Neural cell (in vitro differentiated cells): Measurements from ENCODE around the gene ARPC4.

Source experiments
- CTCF ChIP-seq: fragments of 450-650 bp; IDR thresholded peaks from 2 replicates; pipeline ENCODE4 v1.5.1; 2014; ENCODE audit warnings: antibody characterized with exemption, mild to moderate bottlenecking, moderate library complexity; ENCODE audit not compliant: poor library complexity, severe bottlenecking
- EP300 ChIP-seq: fragments of 450-650 bp; conservative IDR thresholded peaks from 2 replicates; pipeline ENCODE4 v1.6.1; 2014; ENCODE audit warnings: antibody characterized with exemption, mild to moderate bottlenecking, moderate library complexity; ENCODE audit not compliant: poor library complexity, severe bottlenecking
- EZH2 ChIP-seq: fragments of 200-600, 300-800 bp; shearing (Covaris generic), sonication (generic); IDR thresholded peaks from 2 replicates; pipeline ENCODE4 v1.6.1; 2014; ENCODE audit warnings: antibody characterized with exemption, low read length, borderline replicate concordance, mild to moderate bottlenecking; ENCODE audit not compliant: insufficient read depth, poor library complexity, severe bottlenecking
- POLR2AphosphoS5 ChIP-seq: IDR thresholded peaks from 2 replicates; pipeline ENCODE4 v1.6.1; 2012
- RAD21 ChIP-seq: fragments of 450-650 bp; conservative IDR thresholded peaks from 2 replicates; pipeline ENCODE4 v1.6.1; 2014; ENCODE audit warnings: antibody characterized with exemption, mild to moderate bottlenecking, moderate library complexity
- TF ChIP-seq, protein P1 (sequence below): IDR thresholded peaks from 2 replicates; pipeline ENCODE4 v1.6.1; 2012; ENCODE audit warnings: borderline replicate concordance

- TF ChIP-seq EZH2 (no peak), POLR2AphosphoS5 (no peak), CTCF (no peak), RAD21 (no peak), EP300 (no peak)
- TF ChIP-seq, protein P1, sequence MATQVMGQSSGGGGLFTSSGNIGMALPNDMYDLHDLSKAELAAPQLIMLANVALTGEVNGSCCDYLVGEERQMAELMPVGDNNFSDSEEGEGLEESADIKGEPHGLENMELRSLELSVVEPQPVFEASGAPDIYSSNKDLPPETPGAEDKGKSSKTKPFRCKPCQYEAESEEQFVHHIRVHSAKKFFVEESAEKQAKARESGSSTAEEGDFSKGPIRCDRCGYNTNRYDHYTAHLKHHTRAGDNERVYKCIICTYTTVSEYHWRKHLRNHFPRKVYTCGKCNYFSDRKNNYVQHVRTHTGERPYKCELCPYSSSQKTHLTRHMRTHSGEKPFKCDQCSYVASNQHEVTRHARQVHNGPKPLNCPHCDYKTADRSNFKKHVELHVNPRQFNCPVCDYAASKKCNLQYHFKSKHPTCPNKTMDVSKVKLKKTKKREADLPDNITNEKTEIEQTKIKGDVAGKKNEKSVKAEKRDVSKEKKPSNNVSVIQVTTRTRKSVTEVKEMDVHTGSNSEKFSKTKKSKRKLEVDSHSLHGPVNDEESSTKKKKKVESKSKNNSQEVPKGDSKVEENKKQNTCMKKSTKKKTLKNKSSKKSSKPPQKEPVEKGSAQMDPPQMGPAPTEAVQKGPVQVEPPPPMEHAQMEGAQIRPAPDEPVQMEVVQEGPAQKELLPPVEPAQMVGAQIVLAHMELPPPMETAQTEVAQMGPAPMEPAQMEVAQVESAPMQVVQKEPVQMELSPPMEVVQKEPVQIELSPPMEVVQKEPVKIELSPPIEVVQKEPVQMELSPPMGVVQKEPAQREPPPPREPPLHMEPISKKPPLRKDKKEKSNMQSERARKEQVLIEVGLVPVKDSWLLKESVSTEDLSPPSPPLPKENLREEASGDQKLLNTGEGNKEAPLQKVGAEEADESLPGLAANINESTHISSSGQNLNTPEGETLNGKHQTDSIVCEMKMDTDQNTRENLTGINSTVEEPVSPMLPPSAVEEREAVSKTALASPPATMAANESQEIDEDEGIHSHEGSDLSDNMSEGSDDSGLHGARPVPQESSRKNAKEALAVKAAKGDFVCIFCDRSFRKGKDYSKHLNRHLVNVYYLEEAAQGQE = no peak
Observed at GRCh38 chr3:9768141-9768775, 24.6 kb upstream of the ARPC4 start.
